GM19397 (cell line): ENCODE measurements around the gene IL32.
A peak's percentile ranks its signal among the peaks of the same experiment; 100 is the strongest.

ENCODE experiments used
- ATAC-seq: cut with Tn5 transposase; IDR thresholded peaks from one replicate; pipeline ENCODE4 v1.9.1; 2021; ENCODE audit warnings: mild to moderate bottlenecking, moderate library complexity; ENCODE audit not compliant: unreplicated experiment

IL32 gene

GRCh38 chr16:3065069-3065741, at the start of gene IL32:
IL32 (plus strand) TSS chr16:3065640; CDS start chr16:3065812, 172 bp downstream.
- no peak for ATAC-seq

GRCh38 chr16:3015865-3016521, 49.4 kb upstream of the IL32 start:
- no peak for ATAC-seq

GRCh38 chr16:3017344-3017743, 48.1 kb upstream of the IL32 start:
- no peak for ATAC-seq

GRCh38 chr16:3017794-3018506, 47.5 kb upstream of the IL32 start, which contains the start of gene CLDN6:
CLDN6 (minus strand) TSS chr16:3018183; CDS start chr16:3016021, 2,162 bp downstream.
- ATAC-seq, result no peak

- ATAC-seq, result no peak
Observed at GRCh38 chr16:3019594-3020246, 45.7 kb upstream of the IL32 start.

- ATAC-seq, result peak; percentile 26
Observed at GRCh38 chr16:3020247-3020603, 45.2 kb upstream of the IL32 start, which contains the start of gene TNFRSF12A. TNFRSF12A (plus strand) TSS chr16:3020368; CDS start chr16:3020398, 30 bp downstream.

GRCh38 chr16:3020604-3021448, 44.6 kb upstream of the IL32 start:
- ATAC-seq, result no peak

- ATAC-seq, result no peak
Observed at GRCh38 chr16:3021449-3022207, 43.8 kb upstream of the IL32 start.

- no peak for ATAC-seq
Observed at GRCh38 chr16:3022208-3022683, 43.2 kb upstream of the IL32 start.

GRCh38 chr16:3022684-3023414, 42.6 kb upstream of the IL32 start:
- ATAC-seq, result no peak

GRCh38 chr16:3023415-3023668, 42.1 kb upstream of the IL32 start:
- no peak for ATAC-seq

- ATAC-seq, result peak; percentile 71
Observed at GRCh38 chr16:3023669-3024478, 41.6 kb upstream of the IL32 start, which contains the start of the genes HCFC1R1 and THOC6. HCFC1R1 (minus strand) TSS chr16:3023942; CDS start chr16:3023941, 1 bp downstream. THOC6 (plus strand) TSS chr16:3024035; CDS start chr16:3024327, 292 bp downstream.

GRCh38 chr16:3025032-3026002, 40.1 kb upstream of the IL32 start:
- ATAC-seq, result no peak

GRCh38 chr16:3026003-3026378, 39.4 kb upstream of the IL32 start:
- no peak for ATAC-seq

GRCh38 chr16:3026609-3027488, 38.6 kb upstream of the IL32 start:
- no peak for ATAC-seq

- ATAC-seq, result no peak
Observed at GRCh38 chr16:3027489-3027795, 38.0 kb upstream of the IL32 start.
